GM21360 (cell line): ENCODE results near the gene KLK14.

ENCODE experiments used
- ATAC-seq: cut with Tn5 transposase; IDR thresholded peaks from one replicate; pipeline ENCODE4 v1.9.1; 2021; ENCODE audit warnings: mild to moderate bottlenecking, moderate library complexity; ENCODE audit not compliant: unreplicated experiment

The KLK14 gene

DNA sequence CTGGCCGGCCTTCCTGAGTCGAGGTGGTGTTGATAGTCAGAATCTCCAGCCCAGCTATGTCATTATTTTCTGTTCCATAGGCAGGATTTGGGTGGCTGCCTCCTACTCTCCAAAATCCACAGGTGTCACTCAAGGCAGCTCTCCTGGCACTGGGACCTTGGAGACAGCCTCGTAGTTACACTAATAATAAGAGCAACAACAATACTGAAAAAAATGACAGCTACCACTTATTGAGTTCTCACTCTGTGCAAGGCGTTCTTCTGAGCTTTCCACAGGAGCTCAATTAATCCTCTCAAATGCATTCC is 35.7 kb downstream of the KLK14 start:
- no peak for ATAC-seq

DNA sequence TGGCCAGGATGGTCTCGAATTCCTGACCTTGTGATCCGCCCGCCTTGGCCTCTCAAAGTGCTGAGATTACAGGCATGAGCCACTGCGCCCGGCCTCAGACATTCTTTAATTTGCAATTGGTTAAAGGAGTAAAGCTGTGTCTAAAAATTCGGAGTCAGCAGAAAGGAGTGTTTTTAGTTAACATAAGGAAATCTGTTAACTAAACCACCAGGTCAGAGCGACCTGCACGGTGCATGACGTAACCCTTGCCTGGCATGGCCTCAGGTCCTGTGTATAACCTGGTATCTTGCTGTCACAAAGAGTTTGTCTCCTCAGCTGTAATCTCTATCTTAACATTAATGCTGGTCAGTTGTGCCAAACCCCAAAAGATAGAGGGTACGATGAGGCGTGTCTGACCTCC is 38.4 kb downstream of the KLK14 start:
- ATAC-seq: no peak

DNA sequence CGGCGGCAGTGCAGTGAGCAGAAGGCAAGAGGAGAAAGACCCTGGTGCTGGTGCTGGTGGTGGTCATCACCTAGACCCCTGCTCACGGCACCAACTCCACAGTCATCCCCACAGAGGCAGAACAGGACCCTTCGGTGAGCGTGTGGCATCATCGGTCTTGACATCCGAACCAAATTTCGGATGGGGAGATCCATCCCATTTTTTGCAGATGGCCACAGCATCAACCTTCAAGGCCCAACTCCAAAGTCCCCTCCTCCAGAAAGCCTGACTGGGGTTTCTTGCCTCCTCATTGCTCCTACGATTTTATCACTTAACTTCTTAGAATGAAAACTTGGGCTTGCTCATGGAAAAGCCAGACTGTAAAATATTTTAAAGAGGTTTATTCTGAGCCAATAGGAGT is 39.2 kb downstream of the KLK14 start:
- no peak for ATAC-seq

DNA sequence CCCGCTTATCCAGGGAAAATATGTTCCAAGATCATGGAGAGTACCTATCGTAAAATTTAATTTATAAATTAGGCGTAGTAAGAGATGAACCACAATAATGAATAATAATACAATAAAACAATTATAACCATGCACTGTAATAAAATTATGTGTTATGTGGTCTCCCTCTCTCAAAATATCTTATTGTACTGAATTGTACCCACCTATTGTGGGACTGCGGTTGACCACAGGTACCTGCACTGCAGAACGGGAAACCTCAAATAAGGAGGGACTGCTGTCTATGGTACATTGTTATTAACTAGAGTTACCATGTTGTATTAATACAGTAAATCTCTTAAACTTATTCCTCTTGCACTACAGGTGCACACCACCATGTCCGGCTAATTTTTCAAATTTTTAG is 42.5 kb downstream of the KLK14 start:
- ATAC-seq: no peak

DNA sequence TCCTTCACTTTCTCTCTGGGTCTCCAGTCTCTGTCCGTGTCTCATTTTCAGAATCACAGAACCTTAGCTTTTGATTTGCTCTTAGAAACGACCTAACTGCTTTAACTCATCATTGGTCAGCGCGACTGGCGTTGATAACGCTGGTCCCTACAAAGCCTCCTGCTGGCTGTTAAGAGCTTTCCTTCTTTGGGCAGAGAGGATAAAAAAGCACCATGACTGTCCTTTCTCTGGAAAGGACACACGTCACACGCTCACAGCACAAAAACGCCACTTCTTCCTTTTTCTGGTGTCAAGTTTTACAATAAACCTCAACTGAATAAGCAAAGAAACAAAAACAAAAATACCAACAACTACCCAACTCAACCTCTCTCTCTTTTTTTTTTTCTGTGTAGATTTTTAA is 46.2 kb downstream of the KLK14 start:
- ATAC-seq: no peak

DNA sequence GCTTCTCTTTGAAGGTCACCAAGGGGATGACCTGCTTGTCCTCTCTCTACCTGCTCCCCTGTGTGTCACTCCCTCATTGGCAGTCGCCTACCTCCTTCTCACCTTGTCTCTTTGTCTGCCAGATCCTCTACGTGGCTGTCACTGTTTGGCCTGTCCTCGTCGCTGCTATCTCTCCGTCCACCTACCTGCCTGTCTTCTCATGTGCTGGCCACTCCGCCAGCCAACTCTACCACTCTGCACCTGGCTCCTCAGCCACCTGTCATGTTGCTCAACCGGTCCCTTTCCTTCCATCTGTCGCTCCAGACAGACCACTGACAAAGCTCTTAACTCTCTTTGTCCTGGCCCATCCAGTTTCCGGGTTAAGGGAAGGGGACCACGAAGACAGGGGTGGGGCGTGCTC is 48.0 kb downstream of the KLK14 start, which contains the start of gene KLK12:
TSS of gene KLK12 (minus strand) at position 299 of the 400 bp plus-strand sequence. CDS start 381 bp downstream, outside the sequence.
- ATAC-seq: no peak

DNA sequence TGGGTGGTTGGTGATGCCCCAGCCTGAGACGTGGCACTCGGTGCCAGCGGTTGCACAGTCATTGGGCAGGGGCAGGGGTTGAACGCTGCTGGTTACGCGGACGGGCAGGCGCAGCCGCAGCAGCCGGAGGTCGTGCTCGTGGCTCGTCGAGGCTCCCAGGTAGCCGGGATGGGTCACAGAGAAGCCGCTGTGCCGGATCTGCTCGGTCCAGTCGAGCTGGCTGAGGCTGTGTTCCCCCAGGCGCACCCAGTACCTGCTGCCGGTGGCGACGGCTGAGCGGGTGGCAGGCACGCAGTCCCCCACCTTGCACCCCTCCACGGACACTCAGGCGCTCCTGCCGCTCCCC is 50.8 kb downstream of the KLK14 start:
- no peak for ATAC-seq

DNA sequence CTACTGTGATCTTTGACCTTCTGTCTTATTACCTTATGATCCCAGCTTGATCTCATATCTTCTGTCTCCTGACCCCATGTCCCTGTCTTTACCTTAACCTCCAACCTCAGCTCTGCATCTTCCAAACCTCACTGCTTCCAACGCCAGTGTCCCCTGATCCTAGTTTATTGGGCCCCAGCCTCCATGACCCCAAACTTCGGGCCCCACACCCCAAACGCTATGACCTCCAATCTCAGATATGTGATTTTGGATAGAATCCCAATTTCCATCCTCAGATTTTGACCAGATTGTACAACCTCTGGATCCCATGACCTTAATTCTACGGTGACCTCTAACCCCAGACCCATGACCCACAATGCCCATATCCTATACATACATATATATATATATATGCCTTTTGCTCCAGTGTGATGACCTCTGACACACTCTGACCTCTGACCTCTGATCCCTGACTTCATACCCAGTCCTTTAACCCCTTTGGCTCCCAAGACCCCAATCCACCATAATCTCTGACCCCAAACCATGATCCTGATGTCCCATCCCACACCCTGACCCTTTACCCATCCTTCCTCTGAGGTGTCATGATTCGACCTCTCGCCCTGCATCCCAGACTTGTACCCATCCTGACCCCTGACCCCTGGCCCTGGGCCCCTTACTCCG is 51.3 kb downstream of the KLK14 start:
- ATAC-seq: no peak

DNA sequence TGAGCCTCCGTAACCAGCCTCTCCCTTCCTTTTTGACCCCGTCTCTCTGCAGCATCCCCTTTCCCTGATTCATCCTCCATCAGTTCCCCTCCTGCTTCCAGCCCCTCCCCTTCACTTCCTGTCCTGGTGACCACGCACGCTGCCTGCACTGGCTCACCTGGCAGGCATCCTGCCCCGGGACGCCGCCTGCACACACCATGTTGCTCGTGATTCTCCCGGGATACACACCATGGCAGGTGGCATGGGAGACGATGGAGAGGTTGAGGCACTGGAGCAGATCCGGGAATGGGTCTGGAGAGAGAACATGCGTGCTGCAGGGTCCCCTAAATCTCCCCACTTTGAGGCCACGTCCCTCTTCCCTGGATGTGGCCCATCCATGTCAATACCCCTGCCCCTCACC is 52.1 kb downstream of the KLK14 start:
- no peak for ATAC-seq

DNA sequence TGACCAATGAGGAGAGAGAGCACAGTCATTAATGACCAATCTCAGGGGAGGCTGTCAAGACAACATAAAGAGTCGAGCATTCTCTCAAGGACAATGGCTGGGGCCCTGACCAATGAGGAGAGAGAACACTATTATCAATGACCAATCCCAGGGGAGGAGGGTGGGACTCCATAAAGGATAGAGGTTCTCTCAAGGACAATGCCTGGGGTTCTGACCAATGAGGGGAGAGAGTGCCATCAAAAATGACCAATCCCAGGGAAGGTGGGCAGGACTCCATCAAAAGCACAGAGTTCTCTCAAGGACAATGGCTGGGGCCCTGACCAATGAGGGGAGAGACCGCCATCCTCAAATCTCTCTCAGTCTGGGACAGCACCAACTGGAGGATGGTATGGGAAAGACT is 53.0 kb downstream of the KLK14 start:
- ATAC-seq: no peak
